ENCODE measurements around the gene AQP11.
"Not testable (repeated sequence)": the region's sequence is repeated elsewhere in the genome, so short reads cannot be mapped to it uniquely, and the experiment has no call there.

AQP11 gene

GRCh38 chr11:77593883-77594282, 4.1 kb downstream of the AQP11 start:
- DNase-seq: no peak

GRCh38 chr11:77596626-77597025, 6.9 kb downstream of the AQP11 start:
- no peak for DNase-seq

GRCh38 chr11:77598195-77598594, 8.4 kb downstream of the AQP11 start:
- no peak for DNase-seq

- DNase-seq: peak in 1 of 14 donors; percentile 23
Measured at GRCh38 chr11:77602381-77603088, 12.8 kb downstream of the AQP11 start.

GRCh38 chr11:77604281-77604680, 14.5 kb downstream of the AQP11 start:
- no peak for DNase-seq

- DNase-seq: no peak
Measured at GRCh38 chr11:77609234-77609633, 19.5 kb downstream of the AQP11 start.

- DNase-seq: no peak
Measured at GRCh38 chr11:77611921-77612320, 22.2 kb downstream of the AQP11 start.

- DNase-seq: no peak
Measured at GRCh38 chr11:77617892-77618291, 28.1 kb downstream of the AQP11 start.

GRCh38 chr11:77619576-77620198, 29.9 kb downstream of the AQP11 start:
- peak in 1 of 14 donors; percentile 30 for DNase-seq

- DNase-seq: no peak
Measured at GRCh38 chr11:77630157-77630710, 40.5 kb downstream of the AQP11 start.

- DNase-seq: not testable (repeated sequence)
Measured at GRCh38 chr11:77633926-77634325, 44.2 kb downstream of the AQP11 start.

GRCh38 chr11:77636731-77637344, 47.1 kb downstream of the AQP11 start:
- DNase-seq: no peak

GRCh38 chr11:77637345-77638165, 47.8 kb downstream of the AQP11 start, which contains the start of gene CLNS1A:
Gene CLNS1A (minus strand): TSS chr11:77637794. CDS start chr11:77637714, 80 bp downstream.
- DNase-seq: peak; percentile 7 to 90 (median 86)

GRCh38 chr11:77642228-77642627, 52.5 kb downstream of the AQP11 start:
- no peak for DNase-seq

- no peak for DNase-seq
Measured at GRCh38 chr11:77644887-77645286, 55.1 kb downstream of the AQP11 start.

GRCh38 chr11:77647654-77648305, 58.0 kb downstream of the AQP11 start:
- no peak for DNase-seq

- no peak for DNase-seq
Measured at GRCh38 chr11:77650123-77650522, 60.4 kb downstream of the AQP11 start.

GRCh38 chr11:77654770-77655434, 65.1 kb downstream of the AQP11 start:
- no peak for DNase-seq

GRCh38 chr11:77656362-77656761, 66.6 kb downstream of the AQP11 start:
- DNase-seq: no peak

- no peak for DNase-seq
Measured at GRCh38 chr11:77658213-77659013, 68.7 kb downstream of the AQP11 start.
